ENCODE data around the gene PRR5. TPM values are rescaled to one million over a fixed set of nuclear protein-coding genes. Genes with fewer than 3 reads are reported as not detected.
"Not testable (repeated sequence)": the region's sequence is repeated elsewhere in the genome, so short reads cannot be mapped to it uniquely, and the experiment has no call there.

PRR5 gene
- total and polyA plus RNA-seq, 4 donors, result 11.5 to 49.1 (median 19.3) TPM

DNA sequence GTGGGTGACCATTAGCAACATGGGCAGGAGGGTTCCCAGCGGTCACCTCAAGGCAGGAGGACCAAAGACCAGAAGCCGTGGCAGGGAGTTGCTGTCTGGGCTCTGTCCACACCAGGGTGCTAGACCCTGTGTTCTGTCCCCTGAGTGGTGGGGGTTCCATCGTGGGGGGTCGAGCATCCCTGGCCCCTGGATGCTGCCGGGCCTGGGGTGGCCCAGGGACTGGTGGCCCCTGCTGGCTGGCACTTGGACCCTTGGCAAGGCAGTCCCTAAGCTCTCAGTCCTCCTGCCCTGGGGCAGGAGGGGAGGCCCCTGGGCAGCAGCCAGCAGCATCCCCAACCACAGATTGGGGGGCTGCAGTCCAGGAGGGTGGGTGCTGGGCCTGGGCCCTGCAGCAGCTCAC is 37.0 kb downstream of the PRR5 start:
- 78% methylated on average over 5 of the region's 5 CpGs for WGBS
- Histone ChIP-seq H3K9me3 (ENCODE audit: control insufficient read depth in 4 of 4, low read length in 3 of 4) (no peaks in the 10 kb centered on the region), H3K36me3 (ENCODE audit: control insufficient read depth in 4 of 4, insufficient read depth in 3 of 4, low read depth in 1 of 4, low read length in 3 of 4) (no peaks in the 10 kb centered on the region), H3K4me3 (ENCODE audit: low read depth in 1 of 3, low read length in 3 of 3) (no peak overlapping the region), H3K4me1 (ENCODE audit: control insufficient read depth in 4 of 4, insufficient read depth in 4 of 4, low read length in 3 of 4) (peaks cover 0 to 5% (median 2%) of the 10 kb centered on the region in 4 donors), H3K27me3 (ENCODE audit: control insufficient read depth in 4 of 4, insufficient read depth in 4 of 4, low read length in 3 of 4) (no peaks in the 10 kb centered on the region), H3K27ac (ENCODE audit: low read depth in 1 of 2, low read length in 2 of 2) (no peak overlapping the region), H3K9ac (ENCODE audit: low read depth in 1 of 2, low read length in 2 of 2) (no peak overlapping the region)
- no peak for DNase-seq (ENCODE audit: low spot score)
- TF ChIP-seq, protein P1, sequence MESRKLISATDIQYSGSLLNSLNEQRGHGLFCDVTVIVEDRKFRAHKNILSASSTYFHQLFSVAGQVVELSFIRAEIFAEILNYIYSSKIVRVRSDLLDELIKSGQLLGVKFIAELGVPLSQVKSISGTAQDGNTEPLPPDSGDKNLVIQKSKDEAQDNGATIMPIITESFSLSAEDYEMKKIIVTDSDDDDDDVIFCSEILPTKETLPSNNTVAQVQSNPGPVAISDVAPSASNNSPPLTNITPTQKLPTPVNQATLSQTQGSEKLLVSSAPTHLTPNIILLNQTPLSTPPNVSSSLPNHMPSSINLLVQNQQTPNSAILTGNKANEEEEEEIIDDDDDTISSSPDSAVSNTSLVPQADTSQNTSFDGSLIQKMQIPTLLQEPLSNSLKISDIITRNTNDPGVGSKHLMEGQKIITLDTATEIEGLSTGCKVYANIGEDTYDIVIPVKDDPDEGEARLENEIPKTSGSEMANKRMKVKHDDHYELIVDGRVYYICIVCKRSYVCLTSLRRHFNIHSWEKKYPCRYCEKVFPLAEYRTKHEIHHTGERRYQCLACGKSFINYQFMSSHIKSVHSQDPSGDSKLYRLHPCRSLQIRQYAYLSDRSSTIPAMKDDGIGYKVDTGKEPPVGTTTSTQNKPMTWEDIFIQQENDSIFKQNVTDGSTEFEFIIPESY (IDR thresholded peaks at IDR 0.05), result no peak
- TF ChIP-seq TAF1 (conservative IDR thresholded peaks at IDR 0.05) (no peak), HNF4G (IDR thresholded peaks at IDR 0.05) (no peak), GABPA (IDR thresholded peaks at IDR 0.05 in 1 of 2, conservative IDR thresholded peaks at IDR 0.05 in 1 of 2) (no peak), JUND (IDR thresholded peaks at IDR 0.05) (no peak), HNF4A (conservative IDR thresholded peaks at IDR 0.05) (no peak), FOXA1 (IDR thresholded peaks at IDR 0.05) (no peak), RAD21 (IDR thresholded peaks at IDR 0.05) (no peak)
- TF ChIP-seq, protein P2, sequence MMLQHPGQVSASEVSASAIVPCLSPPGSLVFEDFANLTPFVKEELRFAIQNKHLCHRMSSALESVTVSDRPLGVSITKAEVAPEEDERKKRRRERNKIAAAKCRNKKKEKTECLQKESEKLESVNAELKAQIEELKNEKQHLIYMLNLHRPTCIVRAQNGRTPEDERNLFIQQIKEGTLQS (IDR thresholded peaks at IDR 0.05), result no peak
- TF ChIP-seq, protein P3, sequence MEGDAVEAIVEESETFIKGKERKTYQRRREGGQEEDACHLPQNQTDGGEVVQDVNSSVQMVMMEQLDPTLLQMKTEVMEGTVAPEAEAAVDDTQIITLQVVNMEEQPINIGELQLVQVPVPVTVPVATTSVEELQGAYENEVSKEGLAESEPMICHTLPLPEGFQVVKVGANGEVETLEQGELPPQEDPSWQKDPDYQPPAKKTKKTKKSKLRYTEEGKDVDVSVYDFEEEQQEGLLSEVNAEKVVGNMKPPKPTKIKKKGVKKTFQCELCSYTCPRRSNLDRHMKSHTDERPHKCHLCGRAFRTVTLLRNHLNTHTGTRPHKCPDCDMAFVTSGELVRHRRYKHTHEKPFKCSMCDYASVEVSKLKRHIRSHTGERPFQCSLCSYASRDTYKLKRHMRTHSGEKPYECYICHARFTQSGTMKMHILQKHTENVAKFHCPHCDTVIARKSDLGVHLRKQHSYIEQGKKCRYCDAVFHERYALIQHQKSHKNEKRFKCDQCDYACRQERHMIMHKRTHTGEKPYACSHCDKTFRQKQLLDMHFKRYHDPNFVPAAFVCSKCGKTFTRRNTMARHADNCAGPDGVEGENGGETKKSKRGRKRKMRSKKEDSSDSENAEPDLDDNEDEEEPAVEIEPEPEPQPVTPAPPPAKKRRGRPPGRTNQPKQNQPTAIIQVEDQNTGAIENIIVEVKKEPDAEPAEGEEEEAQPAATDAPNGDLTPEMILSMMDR (IDR thresholded peaks at IDR 0.05; ENCODE audit: low read depth, low read length, missing input control), result no peak
- TF ChIP-seq, protein P4, sequence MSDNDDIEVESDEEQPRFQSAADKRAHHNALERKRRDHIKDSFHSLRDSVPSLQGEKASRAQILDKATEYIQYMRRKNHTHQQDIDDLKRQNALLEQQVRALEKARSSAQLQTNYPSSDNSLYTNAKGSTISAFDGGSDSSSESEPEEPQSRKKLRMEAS (IDR thresholded peaks at IDR 0.05), result no peak

DNA sequence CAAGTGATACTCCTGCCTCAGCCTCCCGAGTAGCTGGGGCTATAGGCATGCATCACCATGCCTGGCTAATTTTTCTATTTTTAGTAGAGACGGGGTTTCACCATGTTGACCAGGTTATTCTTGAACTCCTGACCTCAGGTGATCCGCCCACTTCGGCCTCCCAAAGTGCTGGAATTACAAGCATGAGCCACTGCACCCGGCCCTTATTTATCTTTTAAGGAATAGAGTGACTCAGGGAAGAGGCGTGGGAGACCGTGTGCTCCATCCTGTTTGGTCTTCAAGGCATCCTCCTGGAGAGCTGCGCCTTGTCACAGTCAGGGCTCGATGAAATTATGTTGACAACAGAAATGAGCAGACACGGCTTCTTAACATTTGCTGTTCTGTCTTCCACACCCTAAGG is 37.7 kb downstream of the PRR5 start:
- WGBS, result 67% methylated on average over 10 of the region's 10 CpGs
- not testable (repeated sequence) for H3K4me3 ChIP-seq (ENCODE audit: low read depth in 1 of 3, low read length in 3 of 3); H3K27me3 ChIP-seq (ENCODE audit: control insufficient read depth in 4 of 4, insufficient read depth in 4 of 4, low read length in 3 of 4); H3K4me1 ChIP-seq (ENCODE audit: control insufficient read depth in 4 of 4, insufficient read depth in 4 of 4, low read length in 3 of 4); H3K9ac ChIP-seq (ENCODE audit: low read depth in 1 of 2, low read length in 2 of 2); H3K9me3 ChIP-seq (ENCODE audit: control insufficient read depth in 4 of 4, low read length in 3 of 4); H3K27ac ChIP-seq (ENCODE audit: low read depth in 1 of 2, low read length in 2 of 2); DNase-seq (ENCODE audit: low spot score); H3K36me3 ChIP-seq (ENCODE audit: control insufficient read depth in 4 of 4, insufficient read depth in 3 of 4, low read depth in 1 of 4, low read length in 3 of 4)

DNA sequence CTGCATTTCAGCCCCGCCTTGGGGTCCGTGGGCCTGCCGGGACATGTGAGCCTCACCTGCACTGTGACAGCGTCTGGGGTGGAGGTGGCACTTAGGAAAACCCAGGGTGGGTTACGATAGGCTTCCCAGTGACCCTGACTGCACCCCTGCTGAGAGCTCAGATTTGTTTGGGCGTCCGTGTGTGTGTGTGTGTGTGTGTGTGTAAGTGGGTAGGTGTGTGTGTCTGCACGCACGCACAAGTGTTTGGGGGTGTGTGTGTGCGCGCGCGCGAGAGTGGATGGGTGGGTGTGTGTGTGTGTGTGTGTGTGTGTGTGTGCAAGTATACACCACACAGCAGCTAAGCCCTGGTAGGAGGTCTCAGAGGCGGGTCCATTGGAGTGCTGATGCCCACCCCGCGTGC is 38.3 kb downstream of the PRR5 start:
- no peaks in the 10 kb centered on the region for H3K36me3 ChIP-seq (ENCODE audit: control insufficient read depth in 4 of 4, insufficient read depth in 3 of 4, low read depth in 1 of 4, low read length in 3 of 4)
- no peak overlapping the region for H3K4me3 ChIP-seq (ENCODE audit: low read depth in 1 of 3, low read length in 3 of 3)
- DNase-seq (ENCODE audit: low spot score), result no peak
- H3K27ac ChIP-seq (ENCODE audit: low read depth in 1 of 2, low read length in 2 of 2), result no peak overlapping the region
- peaks cover 0 to 5% (median 2%) of the 10 kb centered on the region in 4 donors for H3K4me1 ChIP-seq (ENCODE audit: control insufficient read depth in 4 of 4, insufficient read depth in 4 of 4, low read length in 3 of 4)
- no peak overlapping the region for H3K9ac ChIP-seq (ENCODE audit: low read depth in 1 of 2, low read length in 2 of 2)
- WGBS, result 89% methylated on average over 17 of the region's 17 CpGs
- H3K27me3 ChIP-seq (ENCODE audit: control insufficient read depth in 4 of 4, insufficient read depth in 4 of 4, low read length in 3 of 4), result no peaks in the 10 kb centered on the region
- no peaks in the 10 kb centered on the region for H3K9me3 ChIP-seq (ENCODE audit: control insufficient read depth in 4 of 4, low read length in 3 of 4)
- no peak for TF ChIP-seq SP1 (IDR thresholded peaks at IDR 0.05)
- TF ChIP-seq RXRA (IDR thresholded peaks at IDR 0.05), result no peak
- TF ChIP-seq, protein P3 (IDR thresholded peaks at IDR 0.05; ENCODE audit: low read depth, low read length, missing input control), result no peak
- TF ChIP-seq FOXA1 (IDR thresholded peaks at IDR 0.05), result no peak
- no peak for TF ChIP-seq TAF1 (conservative IDR thresholded peaks at IDR 0.05)
- TF ChIP-seq NR2F2 (IDR thresholded peaks at IDR 0.05), result no peak
- no peak for TF ChIP-seq YY1 (IDR thresholded peaks at IDR 0.05)
- TF ChIP-seq, protein P2 (IDR thresholded peaks at IDR 0.05), result no peak
- TF ChIP-seq RAD21 (IDR thresholded peaks at IDR 0.05), result no peak
- no peak for TF ChIP-seq JUND (IDR thresholded peaks at IDR 0.05)
- no peak for TF ChIP-seq GABPA (IDR thresholded peaks at IDR 0.05 in 1 of 2, conservative IDR thresholded peaks at IDR 0.05 in 1 of 2)
- TF ChIP-seq, protein P1 (IDR thresholded peaks at IDR 0.05), result no peak
- TF ChIP-seq HNF4G (IDR thresholded peaks at IDR 0.05), result no peak
